ENCODE measurements around the gene HMGXB3. TPM values are rescaled to one million over a fixed set of nuclear protein-coding genes. Genes with fewer than 3 reads are reported as not detected.
A peak's percentile ranks its signal among the peaks of the same experiment; 100 is the strongest.

Gene HMGXB3
- total and polyA plus RNA-seq, 8 donors = 27.5 to 53.3 (median 41.7) TPM

- DNase-seq (no peak), ATAC-seq (no peak)
- Histone ChIP-seq H3K27ac (no peak overlapping the region), H3K36me3 (peaks cover 0 to 19% of the 10 kb centered on the region in 2 donors), H3K4me1 (peaks cover 13 to 26% of the 10 kb centered on the region in 2 donors), H3K4me3 (no peak overlapping the region), H3K9me3 (no peaks in the 10 kb centered on the region), H3K27me3 (no peaks in the 10 kb centered on the region)
- intact Hi-C loops (cut with DNase I) = loop anchor here in 1 of 2 donors (10.0 kb wide), 1 partner anchor 363 kb away; no protein-coding TSS in a partner anchor
- no peak for TF ChIP-seq CTCF (IDR thresholded peaks at IDR 0.05)
Measured at GRCh38 chr5:149998281-149998680, 2.3 kb upstream of the HMGXB3 start.

- ATAC-seq = no peak
- intact Hi-C loops (cut with DNase I) = loop anchor here in 1 of 2 donors (10.0 kb wide), 1 partner anchor 365 kb away; no protein-coding TSS in a partner anchor
- peak overlapping the region in 1 of 2 donors; percentile 96 for H3K27ac ChIP-seq
Measured at GRCh38 chr5:149999359-149999758, 1.2 kb upstream of the HMGXB3 start.

GRCh38 chr5:149999866-150000255 is 678 bp upstream of the HMGXB3 start:
- H3K27me3 ChIP-seq = no peaks in the 10 kb centered on the region
- intact Hi-C loops (cut with DNase I) = loop anchor here in 1 of 2 donors (10.0 kb wide), 1 partner anchor 365 kb away; no protein-coding TSS in a partner anchor
- no peak for DNase-seq
- H3K27ac ChIP-seq = peak overlapping the region; percentile 92 to 96
- no peak for TF ChIP-seq CTCF (IDR thresholded peaks at IDR 0.05)
- H3K36me3 ChIP-seq = peaks cover 0 to 28% of the 10 kb centered on the region in 2 donors
- H3K9me3 ChIP-seq = no peaks in the 10 kb centered on the region
- H3K4me3 ChIP-seq = peak overlapping the region; percentile 90 to 94
- H3K4me1 ChIP-seq = peaks cover 13 to 39% of the 10 kb centered on the region in 2 donors
- no peak for ATAC-seq

More at GRCh38 chr5:149999359-149999758, 1.2 kb upstream of the HMGXB3 start:
- Histone ChIP-seq H3K4me3 (peak overlapping the region in 1 of 2 donors; percentile 90), H3K27me3 (no peaks in the 10 kb centered on the region), H3K4me1 (peaks cover 13 to 37% of the 10 kb centered on the region in 2 donors), H3K36me3 (peaks cover 0 to 29% of the 10 kb centered on the region in 2 donors), H3K9me3 (no peaks in the 10 kb centered on the region)
- TF ChIP-seq CTCF (IDR thresholded peaks at IDR 0.05) = no peak
- DNase-seq = no peak

GRCh38 chr5:150000990-150001659 is 586 bp downstream of the HMGXB3 start:
- peak in 2 of 4 donors; percentile 63 to 93 for DNase-seq
- no peak for TF ChIP-seq CTCF (IDR thresholded peaks at IDR 0.05)
- intact Hi-C loops (cut with DNase I) = no loop called here
- Histone ChIP-seq H3K4me1 (peaks cover 13 to 39% of the 10 kb centered on the region in 2 donors), H3K9me3 (no peaks in the 10 kb centered on the region), H3K36me3 (peaks cover 0 to 28% of the 10 kb centered on the region in 2 donors), H3K27me3 (no peaks in the 10 kb centered on the region), H3K4me3 (peak overlapping the region; percentile 90 to 94), H3K27ac (peak overlapping the region; percentile 92 to 96)
- ATAC-seq = peak; percentile 68

GRCh38 chr5:150001660-150002486 is 1.3 kb downstream of the HMGXB3 start:
- ATAC-seq (peak; percentile 54), DNase-seq (peak in 2 of 4 donors; percentile 48 to 49)
- H3K36me3 ChIP-seq = peaks cover 0 to 33% of the 10 kb centered on the region in 2 donors
- no peaks in the 10 kb centered on the region for H3K9me3 ChIP-seq
- peak; percentile 38 to 69 for TF ChIP-seq CTCF (IDR thresholded peaks at IDR 0.05)
- intact Hi-C loops (cut with DNase I) = no loop called here
- H3K4me3 ChIP-seq = peak overlapping the region; percentile 90 to 94
- H3K27me3 ChIP-seq = no peaks in the 10 kb centered on the region
- H3K4me1 ChIP-seq = peaks cover 13 to 39% of the 10 kb centered on the region in 2 donors
- H3K27ac ChIP-seq = peak overlapping the region; percentile 92 to 96
